NB4 (cell line): ENCODE results near the gene TMEM132C.

ENCODE experiments used
- DNase-seq: peaks from one replicate; pipeline ENCODE4 v3.0.0; 2010; ENCODE audit warnings: low read depth
- H3K4me3 ChIP-seq: one replicate; pipeline ENCODE4 v1.5.1; 2011; ENCODE audit warnings: mild to moderate bottlenecking, low read depth, low read length, moderate library complexity
- MYC ChIP-seq: IDR thresholded peaks from 2 replicates; pipeline ENCODE4 v1.6.1; 2011; ENCODE audit warnings: low read depth, low read length
- POLR2A ChIP-seq: IDR thresholded peaks from 2 replicates; pipeline ENCODE4 v1.6.1; 2011; ENCODE audit warnings: mild to moderate bottlenecking; ENCODE audit not compliant: insufficient read length; ENCODE audit errors: extremely low read depth
- TF ChIP-seq, protein P1 (sequence below): IDR thresholded peaks from one replicate; pipeline ENCODE4 v1.5.1; 2012; ENCODE audit warnings: low read depth, low read length
- TF ChIP-seq, protein P2 (sequence below): IDR thresholded peaks from 2 replicates; pipeline ENCODE4 v1.6.1; 2011; ENCODE audit warnings: low read depth, low read length

The TMEM132C gene

DNA sequence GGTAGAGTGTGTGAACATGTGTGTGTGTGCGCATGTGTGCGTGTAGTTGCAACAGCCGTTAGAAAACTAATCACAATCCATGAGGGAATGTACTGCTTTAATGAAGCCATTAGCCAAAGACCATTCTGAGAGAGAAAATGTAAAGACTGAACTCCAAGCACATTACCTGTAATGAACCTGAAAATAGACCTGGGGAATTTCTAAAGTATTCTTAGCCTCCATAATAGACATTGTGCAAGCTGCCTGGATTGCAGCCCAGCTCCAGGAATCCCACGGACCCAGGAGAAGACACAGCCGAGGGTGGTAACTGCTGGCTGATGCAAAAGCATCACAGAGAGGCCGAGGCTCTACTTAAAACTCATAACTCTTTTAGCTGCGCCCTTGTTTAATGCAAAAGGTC, 400.2 kb downstream of the TMEM132C start:
- H3K4me3 ChIP-seq: no peak overlapping the region
- TF ChIP-seq, protein P1, sequence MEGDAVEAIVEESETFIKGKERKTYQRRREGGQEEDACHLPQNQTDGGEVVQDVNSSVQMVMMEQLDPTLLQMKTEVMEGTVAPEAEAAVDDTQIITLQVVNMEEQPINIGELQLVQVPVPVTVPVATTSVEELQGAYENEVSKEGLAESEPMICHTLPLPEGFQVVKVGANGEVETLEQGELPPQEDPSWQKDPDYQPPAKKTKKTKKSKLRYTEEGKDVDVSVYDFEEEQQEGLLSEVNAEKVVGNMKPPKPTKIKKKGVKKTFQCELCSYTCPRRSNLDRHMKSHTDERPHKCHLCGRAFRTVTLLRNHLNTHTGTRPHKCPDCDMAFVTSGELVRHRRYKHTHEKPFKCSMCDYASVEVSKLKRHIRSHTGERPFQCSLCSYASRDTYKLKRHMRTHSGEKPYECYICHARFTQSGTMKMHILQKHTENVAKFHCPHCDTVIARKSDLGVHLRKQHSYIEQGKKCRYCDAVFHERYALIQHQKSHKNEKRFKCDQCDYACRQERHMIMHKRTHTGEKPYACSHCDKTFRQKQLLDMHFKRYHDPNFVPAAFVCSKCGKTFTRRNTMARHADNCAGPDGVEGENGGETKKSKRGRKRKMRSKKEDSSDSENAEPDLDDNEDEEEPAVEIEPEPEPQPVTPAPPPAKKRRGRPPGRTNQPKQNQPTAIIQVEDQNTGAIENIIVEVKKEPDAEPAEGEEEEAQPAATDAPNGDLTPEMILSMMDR: no peak
- no peak for TF ChIP-seq MYC

DNA sequence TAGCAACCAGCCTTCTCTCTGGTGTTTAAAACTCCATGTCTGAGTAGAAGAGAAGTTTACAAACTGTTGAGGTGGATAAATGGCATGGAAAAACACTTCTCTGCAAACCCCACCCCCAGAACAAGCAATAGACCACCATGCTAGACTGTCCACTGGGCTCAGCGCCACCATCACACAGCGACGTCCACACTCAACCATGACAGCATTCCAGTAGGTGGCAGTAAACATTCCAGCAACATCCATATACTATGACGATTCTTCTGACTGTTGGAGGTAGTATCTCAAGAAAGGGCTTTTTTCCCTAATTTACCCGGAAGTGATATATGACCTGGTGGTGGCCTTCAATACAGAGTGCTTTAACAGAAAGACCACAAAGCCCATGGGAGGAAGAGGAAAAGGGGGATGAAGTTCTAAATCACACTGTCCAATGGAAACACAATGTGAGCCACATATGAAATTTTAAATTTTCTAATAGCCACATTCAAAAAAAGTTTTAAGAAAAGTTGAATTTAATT, 404.6 kb downstream of the TMEM132C start:
- peak; percentile 15 for DNase-seq
- H3K4me3 ChIP-seq: no peak overlapping the region
- TF ChIP-seq, protein P1: peak; percentile 40
- no peak for TF ChIP-seq POLR2A

More for the DNA sequence above, 400.2 kb downstream of the TMEM132C start:
- no peak for DNase-seq

DNA sequence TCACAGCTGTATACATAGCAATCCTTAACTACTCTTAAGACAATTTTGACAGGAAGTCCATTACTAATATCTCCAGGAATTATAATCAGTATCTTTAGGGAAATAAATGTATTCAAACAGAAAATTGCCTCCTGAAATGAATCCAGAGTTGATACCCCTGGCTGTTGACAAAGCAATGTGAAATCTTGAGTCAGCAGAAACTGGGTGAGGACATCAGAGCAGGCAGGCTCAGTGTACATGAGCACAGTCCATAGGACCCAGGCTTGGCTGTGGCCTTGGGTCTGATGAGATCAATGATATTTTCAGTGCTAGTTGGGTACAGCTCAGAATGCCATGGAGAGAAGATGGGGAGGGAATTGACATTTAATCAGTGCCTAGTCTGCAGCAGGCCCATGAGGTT, 405.5 kb downstream of the TMEM132C start:
- H3K4me3 ChIP-seq: no peak overlapping the region
- no peak for DNase-seq
- TF ChIP-seq MYC: no peak
- no peak for TF ChIP-seq POLR2A
- TF ChIP-seq, protein P2, sequence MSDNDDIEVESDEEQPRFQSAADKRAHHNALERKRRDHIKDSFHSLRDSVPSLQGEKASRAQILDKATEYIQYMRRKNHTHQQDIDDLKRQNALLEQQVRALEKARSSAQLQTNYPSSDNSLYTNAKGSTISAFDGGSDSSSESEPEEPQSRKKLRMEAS: no peak
- TF ChIP-seq, protein P1: no peak

DNA sequence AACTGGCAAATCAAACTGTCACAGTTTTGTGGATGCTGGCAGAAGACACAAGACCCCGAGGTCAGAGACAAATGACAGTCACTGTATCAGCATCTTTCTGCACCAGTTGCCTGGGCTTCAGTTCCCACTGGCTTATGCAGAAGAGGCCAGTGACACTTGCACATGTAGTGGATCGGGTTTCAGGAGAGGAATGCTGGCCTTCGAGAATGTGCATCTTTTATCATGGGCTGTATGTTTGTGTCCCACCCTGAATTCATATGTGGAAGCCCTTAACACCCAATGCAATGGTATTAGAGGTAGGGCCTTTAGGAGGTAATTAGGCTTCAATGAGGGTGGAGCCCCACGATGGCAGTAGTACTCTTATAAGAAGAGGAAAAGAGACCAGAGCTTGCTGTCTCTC, 405.9 kb downstream of the TMEM132C start:
- no peak for DNase-seq
- TF ChIP-seq, protein P1: no peak
- H3K4me3 ChIP-seq: no peak overlapping the region

DNA sequence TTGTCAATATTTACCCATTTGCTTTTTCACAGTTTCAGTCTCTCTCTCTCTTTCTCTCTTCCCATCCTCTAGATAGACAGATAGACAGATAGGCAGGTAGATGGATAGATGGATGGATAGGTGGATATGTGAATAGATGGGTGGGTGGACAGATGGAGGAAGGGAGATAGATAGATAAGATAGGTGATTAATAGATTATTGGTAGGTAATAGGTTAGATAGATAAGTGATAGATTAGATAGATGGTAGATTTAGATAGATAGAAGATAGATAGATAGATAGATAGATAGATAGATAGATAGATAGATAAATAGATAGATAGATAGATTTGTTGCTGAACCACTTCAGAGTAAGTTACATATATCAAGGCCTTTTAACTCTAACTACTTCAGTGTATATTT, 408.6 kb downstream of the TMEM132C start:
- TF ChIP-seq, protein P2: no peak
- no peak for TF ChIP-seq MYC
- TF ChIP-seq, protein P1: no peak
- no peak for TF ChIP-seq POLR2A
- no peak overlapping the region for H3K4me3 ChIP-seq
- no peak for DNase-seq

DNA sequence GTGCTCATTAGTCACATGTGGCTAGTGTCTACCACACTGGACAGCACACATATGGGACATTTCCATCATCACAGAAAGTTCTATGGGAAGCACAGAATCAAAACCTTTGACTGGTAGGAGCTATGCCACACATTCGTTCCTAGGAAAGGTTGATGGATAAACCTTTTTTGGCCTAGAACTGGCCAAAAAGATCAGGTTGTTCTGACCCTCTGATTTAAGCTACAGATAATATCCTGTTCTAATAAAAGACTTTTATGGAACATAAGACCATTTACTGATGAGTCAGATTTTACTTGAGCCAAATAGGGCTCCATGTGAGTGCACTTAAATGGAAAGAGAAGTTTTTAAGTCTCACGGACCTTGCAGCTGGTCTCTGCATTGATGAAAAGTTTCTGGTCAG, 413.6 kb downstream of the TMEM132C start:
- TF ChIP-seq, protein P1: no peak
- TF ChIP-seq POLR2A (no peak), MYC (no peak)
- TF ChIP-seq, protein P2: no peak
- DNase-seq: no peak
- H3K4me3 ChIP-seq: no peak overlapping the region
